Measurements from ENCODE around the gene C3orf20.

C3orf20 gene

GRCh38 chr3:14758297-14758696 lies 83.4 kb downstream of the C3orf20 start:
- no peak for DNase-seq (ENCODE audit: low read depth, low spot score)

GRCh38 chr3:14758959-14759358 lies 84.0 kb downstream of the C3orf20 start:
- DNase-seq (ENCODE audit: low read depth, low spot score), result no peak

- no peak for DNase-seq (ENCODE audit: low read depth, low spot score)
Measured at GRCh38 chr3:14760185-14760584, 85.2 kb downstream of the C3orf20 start.

- no peak for DNase-seq (ENCODE audit: low read depth, low spot score)
Measured at GRCh38 chr3:14761121-14761672, 86.3 kb downstream of the C3orf20 start.

GRCh38 chr3:14761866-14762265 lies 86.9 kb downstream of the C3orf20 start:
- no peak for DNase-seq (ENCODE audit: low read depth, low spot score)

- DNase-seq (ENCODE audit: low read depth, low spot score), result no peak
Measured at GRCh38 chr3:14762701-14763100, 87.8 kb downstream of the C3orf20 start.

- no peak for DNase-seq (ENCODE audit: low read depth, low spot score)
Measured at GRCh38 chr3:14764331-14765059, 89.6 kb downstream of the C3orf20 start.

GRCh38 chr3:14765060-14765400 lies 90.1 kb downstream of the C3orf20 start:
- DNase-seq (ENCODE audit: low read depth, low spot score), result no peak

- DNase-seq (ENCODE audit: low read depth, low spot score), result no peak
Measured at GRCh38 chr3:14765576-14766427, 90.9 kb downstream of the C3orf20 start.

- no peak for DNase-seq (ENCODE audit: low read depth, low spot score)
Measured at GRCh38 chr3:14766428-14767244, 91.7 kb downstream of the C3orf20 start.

- no peak for DNase-seq (ENCODE audit: low read depth, low spot score)
Measured at GRCh38 chr3:14767245-14768051, 92.5 kb downstream of the C3orf20 start.

- DNase-seq (ENCODE audit: low read depth, low spot score), result no peak
Measured at GRCh38 chr3:14768182-14768790, 93.3 kb downstream of the C3orf20 start.

GRCh38 chr3:14768881-14769280 lies 93.9 kb downstream of the C3orf20 start:
- no peak for DNase-seq (ENCODE audit: low read depth, low spot score)

- no peak for DNase-seq (ENCODE audit: low read depth, low spot score)
Measured at GRCh38 chr3:14769544-14770325, 94.8 kb downstream of the C3orf20 start.

GRCh38 chr3:14770591-14770990 lies 95.7 kb downstream of the C3orf20 start:
- DNase-seq (ENCODE audit: low read depth, low spot score), result no peak

- no peak for DNase-seq (ENCODE audit: low read depth, low spot score)
Measured at GRCh38 chr3:14771593-14772497, 96.9 kb downstream of the C3orf20 start.

- DNase-seq (ENCODE audit: low read depth, low spot score), result no peak
Measured at GRCh38 chr3:14772533-14773138, 97.7 kb downstream of the C3orf20 start.

GRCh38 chr3:14773281-14773680 lies 98.3 kb downstream of the C3orf20 start:
- DNase-seq (ENCODE audit: low read depth, low spot score), result no peak
